ENCODE measurements around the gene CPNE7.

DNA sequence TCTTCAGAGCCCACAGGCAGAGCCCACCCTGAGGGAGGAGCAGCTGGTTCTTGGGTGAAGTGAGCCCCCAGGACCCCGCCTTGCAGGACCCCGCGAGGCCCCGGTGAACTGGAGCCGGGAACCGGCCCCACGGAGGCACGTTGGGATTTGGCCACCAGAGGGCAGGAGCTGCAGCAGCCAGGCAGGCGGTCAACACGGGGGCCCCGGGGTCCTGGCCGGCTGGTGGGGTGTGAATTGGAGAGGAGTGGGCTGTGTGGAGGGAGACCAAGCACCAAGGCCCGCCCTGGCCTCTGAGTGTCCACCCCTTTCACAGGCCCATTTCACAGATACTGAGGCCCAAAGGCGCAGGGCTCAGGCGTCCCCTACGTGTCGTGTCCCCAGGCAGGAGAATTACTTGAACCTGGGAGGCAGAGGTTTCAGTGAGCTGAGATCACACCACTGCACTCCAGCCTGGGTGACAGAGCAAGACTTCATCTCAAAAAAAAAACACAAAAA, 40.1 kb downstream of the CPNE7 start:
- TF ChIP-seq CTCF (IDR thresholded peaks at IDR 0.05; ENCODE audit: low read depth, low read length) (peak; percentile 76), EZH2phosphoT487 (IDR thresholded peaks at IDR 0.05; ENCODE audit: low read depth) (no peak)
